ENCODE measurements around the gene LENG8. TPM values are rescaled to one million over a fixed set of nuclear protein-coding genes. Genes with fewer than 3 reads are reported as not detected.

Gene LENG8
- polyA plus RNA-seq, 1 experiment = 16.1 TPM

- no peaks in the 10 kb centered on the region for H3K27me3 ChIP-seq (ENCODE audit: control insufficient read depth, insufficient read depth, low read length)
- TF ChIP-seq CTCF (IDR thresholded peaks at IDR 0.05; ENCODE audit: low read depth, low read length) = no peak
- no peak overlapping the region for H3K4me3 ChIP-seq (ENCODE audit: low read depth, low read length)
- POLR2A ChIA-PET = interaction anchor here (4.6 kb wide), 1 partner anchor 9 kb away, joined by 87 read pairs; the partner anchor contains the start of gene LENG9
- H3K27ac ChIP-seq (ENCODE audit: low read depth, low read length) = no peak overlapping the region
- no peak for DNase-seq (ENCODE audit: low read depth, low spot score)
- CTCF ChIA-PET = no interaction called here
- no peaks in the 10 kb centered on the region; the same call in 1 of the 2 replicates for H3K9me3 ChIP-seq (ENCODE audit: control insufficient read depth, insufficient read depth, low read length)
Measured at GRCh38 chr19:54451997-54452396, 3.0 kb downstream of the LENG8 start.

- CTCF ChIA-PET = no interaction called here
- no peak for DNase-seq (ENCODE audit: low read depth, low spot score)
- no peak overlapping the region for H3K4me3 ChIP-seq (ENCODE audit: low read depth, low read length)
- POLR2A ChIA-PET = no interaction called here
- H3K27me3 ChIP-seq (ENCODE audit: control insufficient read depth, insufficient read depth, low read length) = no peaks in the 10 kb centered on the region
- TF ChIP-seq CTCF (IDR thresholded peaks at IDR 0.05; ENCODE audit: low read depth, low read length) = no peak
- H3K27ac ChIP-seq (ENCODE audit: low read depth, low read length) = no peak overlapping the region
- H3K9me3 ChIP-seq (ENCODE audit: control insufficient read depth, insufficient read depth, low read length) = no peaks in the 10 kb centered on the region; the same call in 1 of the 2 replicates
Measured at GRCh38 chr19:54452626-54453025, 3.6 kb downstream of the LENG8 start.

DNA sequence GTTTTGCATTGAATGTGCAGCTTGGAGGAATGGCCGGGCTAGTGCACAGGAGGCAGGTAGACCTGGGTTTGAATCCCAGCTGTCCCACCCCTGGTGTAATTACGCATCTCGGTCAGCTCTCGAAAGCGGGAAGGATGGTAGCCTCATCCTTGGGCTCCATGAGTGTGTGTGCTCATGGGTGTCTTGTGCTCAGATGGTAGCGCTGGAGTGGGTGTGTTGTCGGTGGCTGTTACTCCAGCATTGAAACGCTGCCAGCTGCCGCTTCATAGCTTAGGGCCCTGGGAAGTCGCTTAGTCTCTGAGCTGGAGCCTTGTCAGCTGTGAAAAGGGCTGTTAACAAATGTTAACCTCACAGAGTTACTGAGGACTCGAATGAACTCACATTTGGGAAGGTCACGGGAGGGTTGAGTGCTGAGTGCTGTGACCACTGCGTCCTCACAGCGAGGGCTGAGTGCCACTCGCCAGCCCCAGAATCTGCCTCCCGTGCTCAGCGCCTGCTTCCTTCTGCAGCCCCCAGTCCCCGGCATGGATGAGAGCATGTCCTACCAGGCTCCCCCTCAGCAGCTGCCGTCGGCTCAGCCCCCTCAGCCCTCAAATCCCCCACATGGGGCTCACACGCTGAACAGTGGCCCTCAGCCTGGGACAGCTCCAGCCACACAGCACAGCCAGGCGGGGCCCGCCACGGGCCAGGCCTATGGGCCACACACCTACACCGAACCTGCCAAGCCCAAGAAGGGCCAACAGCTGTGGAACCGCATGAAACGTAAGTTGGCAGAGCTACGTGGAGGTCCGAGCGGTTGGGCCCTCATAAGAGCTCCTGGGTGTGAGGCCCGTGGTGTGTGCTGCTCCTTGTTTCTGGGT is 5.2 kb downstream of the LENG8 start:
- POLR2A ChIA-PET = interaction anchor here (1.3 kb wide), 1 partner anchor 8 kb away, joined by 3 read pairs; no protein-coding TSS in a partner anchor
- CTCF ChIA-PET = interaction anchor here (1.2 kb wide), 1 partner anchor 24 kb away, joined by 3 read pairs; no protein-coding TSS in a partner anchor
- DNase-seq (ENCODE audit: low read depth, low spot score) = no peak

DNA sequence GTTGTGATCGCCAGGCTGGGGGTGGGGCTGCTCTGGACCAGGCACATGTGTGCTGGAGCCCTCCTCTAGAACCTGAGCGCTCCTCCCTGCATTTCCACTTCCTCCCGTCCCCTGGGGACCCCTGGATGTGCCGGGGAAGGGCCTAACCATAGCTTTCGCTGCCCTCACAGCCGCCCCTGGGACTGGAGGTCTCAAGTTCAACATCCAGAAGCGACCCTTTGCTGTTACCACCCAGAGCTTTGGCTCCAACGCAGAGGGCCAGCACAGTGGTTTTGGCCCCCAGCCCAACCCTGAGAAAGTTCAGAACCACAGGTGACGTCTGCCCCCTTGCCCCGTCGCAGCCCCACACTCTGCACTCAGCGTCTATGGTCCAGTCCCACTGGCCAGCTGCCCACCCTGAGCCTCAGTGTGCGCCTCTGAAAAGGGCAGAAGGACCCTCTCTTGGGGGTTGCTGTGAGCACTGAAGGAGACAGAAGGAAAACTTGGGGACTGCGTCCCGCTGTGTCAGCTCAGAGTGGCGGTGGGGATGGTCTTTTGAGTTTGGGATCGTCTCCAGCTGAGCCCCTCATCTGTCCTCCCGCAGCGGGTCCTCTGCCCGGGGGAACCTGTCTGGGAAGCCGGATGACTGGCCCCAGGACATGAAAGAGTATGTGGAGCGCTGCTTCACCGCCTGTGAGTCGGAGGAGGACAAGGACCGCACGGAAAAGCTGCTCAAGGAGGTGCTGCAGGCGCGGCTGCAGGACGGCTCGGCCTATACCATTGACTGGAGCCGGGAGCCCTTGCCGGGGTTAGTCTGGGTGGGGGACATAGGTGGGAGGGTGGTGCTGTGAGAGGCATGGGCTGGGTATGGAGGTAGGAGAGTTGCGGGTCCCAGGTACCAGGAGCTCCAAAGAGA is 6.0 kb downstream of the LENG8 start:
- POLR2A ChIA-PET = no interaction called here
- CTCF ChIA-PET = interaction anchor here (1.2 kb wide), 1 partner anchor 23 kb away, joined by 3 read pairs; no protein-coding TSS in a partner anchor

More for the DNA sequence above, 5.2 kb downstream of the LENG8 start:
- H3K27me3 ChIP-seq (ENCODE audit: control insufficient read depth, insufficient read depth, low read length) = no peaks in the 10 kb centered on the region
- H3K4me3 ChIP-seq (ENCODE audit: low read depth, low read length) = no peak overlapping the region
- no peaks in the 10 kb centered on the region; the same call in 1 of the 2 replicates for H3K9me3 ChIP-seq (ENCODE audit: control insufficient read depth, insufficient read depth, low read length)
- no peak for TF ChIP-seq CTCF (IDR thresholded peaks at IDR 0.05; ENCODE audit: low read depth, low read length)
- no peak overlapping the region for H3K27ac ChIP-seq (ENCODE audit: low read depth, low read length)

More for the DNA sequence above, 6.0 kb downstream of the LENG8 start:
- no peaks in the 10 kb centered on the region for H3K27me3 ChIP-seq (ENCODE audit: control insufficient read depth, insufficient read depth, low read length)
- DNase-seq (ENCODE audit: low read depth, low spot score) = no peak
- TF ChIP-seq CTCF (IDR thresholded peaks at IDR 0.05; ENCODE audit: low read depth, low read length) = no peak
- no peak overlapping the region for H3K4me3 ChIP-seq (ENCODE audit: low read depth, low read length)
- no peak overlapping the region for H3K27ac ChIP-seq (ENCODE audit: low read depth, low read length)
- H3K9me3 ChIP-seq (ENCODE audit: control insufficient read depth, insufficient read depth, low read length) = no peaks in the 10 kb centered on the region; the same call in 1 of the 2 replicates
